ENCODE measurements around the gene TOB2.
"Not testable (repeated sequence)": the region's sequence is repeated elsewhere in the genome, so short reads cannot be mapped to it uniquely, and the experiment has no call there.

The TOB2 gene

GRCh38 chr22:41468381-41469217 lies 22.0 kb upstream of the TOB2 start, which contains the start of the genes ACO2 and PHF5A:
Gene ACO2, plus strand, starts transcription at chr22:41469117. Its CDS starts 30 bp downstream, at chr22:41469147.
Gene PHF5A, minus strand, starts transcription at chr22:41468692. Its CDS starts 39 bp downstream, at chr22:41468653.
- Histone ChIP-seq H3K4me3 (ENCODE audit: insufficient read depth, low read depth, low read length, poor library complexity, severe bottlenecking) (peak within 1 kb of the TSS; percentile 81), H3K36me3 (ENCODE audit: control insufficient read depth, insufficient read depth, low read length) (peaks cover 39% of the 10 kb centered on the region), H3K27ac (ENCODE audit: insufficient read depth, low read length, poor library complexity, severe bottlenecking) (peak within 1 kb of the TSS; percentile 97), H3K9me3 (ENCODE audit: control insufficient read depth, low read length) (no peaks in the 10 kb centered on the region), H3K27me3 (replicated peaks; ENCODE audit: control insufficient read depth, insufficient read depth, low read length, poor library complexity, severe bottlenecking) (no peaks in the 10 kb centered on the region), H3K4me1 (ENCODE audit: control insufficient read depth, insufficient read depth, low read length, poor library complexity, severe bottlenecking) (peaks cover 10% of the 10 kb centered on the region)
- DNase-seq = peak; percentile 93 to 96 (median 96)

DNA sequence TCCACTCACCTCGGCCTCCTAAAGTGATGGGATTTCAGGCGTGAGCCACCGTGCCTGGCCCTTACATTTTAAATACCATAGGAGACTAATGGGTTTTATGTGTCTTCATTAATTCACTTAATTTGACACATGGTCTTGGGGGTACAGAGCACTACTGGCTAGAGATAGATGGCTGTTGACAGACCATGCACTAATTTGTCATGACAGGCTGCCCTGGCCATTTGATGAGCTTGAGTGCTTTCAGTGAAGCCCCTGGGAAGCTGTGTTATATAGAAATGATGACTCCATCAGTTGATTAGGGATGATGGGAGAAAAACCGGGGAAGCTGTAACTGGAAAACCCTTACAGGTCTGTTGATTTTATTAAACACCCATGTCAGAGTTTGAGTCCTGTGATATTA lies 15.3 kb upstream of the TOB2 start:
- H3K36me3 ChIP-seq (ENCODE audit: control insufficient read depth, insufficient read depth, low read length) = peaks cover 65% of the 10 kb centered on the region
- no peak overlapping the region for H3K27ac ChIP-seq (ENCODE audit: insufficient read depth, low read length, poor library complexity, severe bottlenecking)
- no peaks in the 10 kb centered on the region for H3K9me3 ChIP-seq (ENCODE audit: control insufficient read depth, low read length)
- no peak for DNase-seq
- H3K4me3 ChIP-seq (ENCODE audit: insufficient read depth, low read depth, low read length, poor library complexity, severe bottlenecking) = no peak overlapping the region
- H3K4me1 ChIP-seq (ENCODE audit: control insufficient read depth, insufficient read depth, low read length, poor library complexity, severe bottlenecking) = no peaks in the 10 kb centered on the region
- no peaks in the 10 kb centered on the region for H3K27me3 ChIP-seq (replicated peaks; ENCODE audit: control insufficient read depth, insufficient read depth, low read length, poor library complexity, severe bottlenecking)

- not testable (repeated sequence) for H3K4me1 ChIP-seq (ENCODE audit: control insufficient read depth, insufficient read depth, low read length, poor library complexity, severe bottlenecking); H3K27ac ChIP-seq (ENCODE audit: insufficient read depth, low read length, poor library complexity, severe bottlenecking); H3K9me3 ChIP-seq (ENCODE audit: control insufficient read depth, low read length); DNase-seq; H3K4me3 ChIP-seq (ENCODE audit: insufficient read depth, low read depth, low read length, poor library complexity, severe bottlenecking); H3K27me3 ChIP-seq (replicated peaks; ENCODE audit: control insufficient read depth, insufficient read depth, low read length, poor library complexity, severe bottlenecking)
- peaks cover 51% of the 10 kb centered on the region for H3K36me3 ChIP-seq (ENCODE audit: control insufficient read depth, insufficient read depth, low read length)
Measured at GRCh38 chr22:41460071-41460470, 13.5 kb upstream of the TOB2 start.

DNA sequence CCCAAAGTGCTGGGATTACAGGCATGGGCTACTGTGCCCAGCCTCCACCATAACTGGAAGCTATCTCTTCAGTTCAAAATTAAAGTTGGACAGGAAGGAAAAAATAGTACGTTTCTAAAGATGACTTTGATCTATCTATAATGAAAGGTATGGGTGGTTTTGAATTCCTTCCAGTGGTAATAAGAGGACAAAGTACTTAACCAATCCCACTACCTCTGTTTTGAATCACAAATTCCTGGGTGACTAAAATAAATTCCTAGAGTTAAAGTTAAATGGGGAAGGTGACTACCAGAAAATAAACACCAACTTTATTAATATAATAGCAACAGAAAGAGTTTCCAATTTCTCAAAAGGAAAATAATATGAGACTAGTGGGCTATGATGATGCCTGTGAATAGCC lies 12.8 kb upstream of the TOB2 start:
- peaks cover 45% of the 10 kb centered on the region for H3K36me3 ChIP-seq (ENCODE audit: control insufficient read depth, insufficient read depth, low read length)
- no peaks in the 10 kb centered on the region for H3K9me3 ChIP-seq (ENCODE audit: control insufficient read depth, low read length)
- H3K27me3 ChIP-seq (replicated peaks; ENCODE audit: control insufficient read depth, insufficient read depth, low read length, poor library complexity, severe bottlenecking) = no peaks in the 10 kb centered on the region
- no peak overlapping the region for H3K27ac ChIP-seq (ENCODE audit: insufficient read depth, low read length, poor library complexity, severe bottlenecking)
- H3K4me3 ChIP-seq (ENCODE audit: insufficient read depth, low read depth, low read length, poor library complexity, severe bottlenecking) = no peak overlapping the region
- DNase-seq = no peak
- no peaks in the 10 kb centered on the region for H3K4me1 ChIP-seq (ENCODE audit: control insufficient read depth, insufficient read depth, low read length, poor library complexity, severe bottlenecking)

GRCh38 chr22:41458161-41458728 lies 11.6 kb upstream of the TOB2 start:
- H3K4me3 ChIP-seq (ENCODE audit: insufficient read depth, low read depth, low read length, poor library complexity, severe bottlenecking) = no peak overlapping the region
- H3K27me3 ChIP-seq (replicated peaks; ENCODE audit: control insufficient read depth, insufficient read depth, low read length, poor library complexity, severe bottlenecking) = no peaks in the 10 kb centered on the region
- no peak for DNase-seq
- H3K36me3 ChIP-seq (ENCODE audit: control insufficient read depth, insufficient read depth, low read length) = peaks cover 33% of the 10 kb centered on the region
- H3K4me1 ChIP-seq (ENCODE audit: control insufficient read depth, insufficient read depth, low read length, poor library complexity, severe bottlenecking) = no peaks in the 10 kb centered on the region
- H3K9me3 ChIP-seq (ENCODE audit: control insufficient read depth, low read length) = no peaks in the 10 kb centered on the region
- H3K27ac ChIP-seq (ENCODE audit: insufficient read depth, low read length, poor library complexity, severe bottlenecking) = no peak overlapping the region

- H3K9me3 ChIP-seq (ENCODE audit: control insufficient read depth, low read length) = no peaks in the 10 kb centered on the region
- DNase-seq = peak; percentile 84 to 89 (median 85)
- peak overlapping the region; percentile 89 for H3K4me3 ChIP-seq (ENCODE audit: insufficient read depth, low read depth, low read length, poor library complexity, severe bottlenecking)
- no peaks in the 10 kb centered on the region for H3K27me3 ChIP-seq (replicated peaks; ENCODE audit: control insufficient read depth, insufficient read depth, low read length, poor library complexity, severe bottlenecking)
- peak overlapping the region; percentile 95 for H3K27ac ChIP-seq (ENCODE audit: insufficient read depth, low read length, poor library complexity, severe bottlenecking)
- H3K36me3 ChIP-seq (ENCODE audit: control insufficient read depth, insufficient read depth, low read length) = no peaks in the 10 kb centered on the region
- peaks cover 13% of the 10 kb centered on the region for H3K4me1 ChIP-seq (ENCODE audit: control insufficient read depth, insufficient read depth, low read length, poor library complexity, severe bottlenecking)
Measured at GRCh38 chr22:41448189-41448808, 1.7 kb upstream of the TOB2 start.

DNA sequence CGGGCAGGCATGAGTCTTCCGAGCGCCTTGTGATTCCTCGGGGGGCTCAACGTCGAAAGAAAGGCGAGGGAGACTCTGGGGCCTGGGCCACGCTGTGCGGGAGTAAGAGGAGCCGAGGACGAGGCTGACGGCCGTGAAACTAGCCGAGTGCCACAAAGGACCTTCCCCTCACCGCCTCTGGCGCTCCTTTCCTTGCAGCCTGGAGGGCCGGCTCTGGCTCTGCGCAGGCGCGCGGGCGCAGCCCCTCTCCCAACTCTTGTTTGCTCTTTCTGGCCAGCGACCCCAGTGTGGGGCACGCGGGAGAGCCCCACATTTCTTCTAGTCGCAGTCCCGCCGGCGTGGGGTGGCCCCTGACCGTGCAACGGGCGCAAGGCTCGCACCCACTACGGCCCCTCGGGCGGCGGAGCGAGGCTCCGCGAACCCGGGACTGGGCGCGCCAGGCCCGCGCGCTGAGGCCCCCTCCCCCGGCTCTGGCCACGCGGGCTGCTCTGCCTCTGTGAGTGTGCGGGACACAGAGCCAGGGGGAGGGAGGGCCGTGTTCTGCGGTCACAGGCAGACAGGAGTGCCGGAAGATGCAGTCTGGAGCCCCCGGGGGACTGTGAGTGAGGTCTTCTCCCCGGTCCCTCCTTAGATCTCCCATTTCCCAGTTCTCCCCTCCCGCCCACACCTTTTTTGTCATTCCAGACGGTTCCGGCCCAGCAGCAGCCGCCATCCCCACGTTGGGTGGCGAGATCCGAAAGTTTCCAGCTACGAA lies 1.0 kb upstream of the TOB2 start:
- DNase-seq = peak; percentile 43 to 64 (median 53)
- Histone ChIP-seq H3K4me1 (ENCODE audit: control insufficient read depth, insufficient read depth, low read length, poor library complexity, severe bottlenecking) (peaks cover 13% of the 10 kb centered on the region), H3K4me3 (ENCODE audit: insufficient read depth, low read depth, low read length, poor library complexity, severe bottlenecking) (peak overlapping the region; percentile 89), H3K36me3 (ENCODE audit: control insufficient read depth, insufficient read depth, low read length) (no peaks in the 10 kb centered on the region), H3K27ac (ENCODE audit: insufficient read depth, low read length, poor library complexity, severe bottlenecking) (peak overlapping the region; percentile 95), H3K9me3 (ENCODE audit: control insufficient read depth, low read length) (no peaks in the 10 kb centered on the region), H3K27me3 (replicated peaks; ENCODE audit: control insufficient read depth, insufficient read depth, low read length, poor library complexity, severe bottlenecking) (no peaks in the 10 kb centered on the region)

DNA sequence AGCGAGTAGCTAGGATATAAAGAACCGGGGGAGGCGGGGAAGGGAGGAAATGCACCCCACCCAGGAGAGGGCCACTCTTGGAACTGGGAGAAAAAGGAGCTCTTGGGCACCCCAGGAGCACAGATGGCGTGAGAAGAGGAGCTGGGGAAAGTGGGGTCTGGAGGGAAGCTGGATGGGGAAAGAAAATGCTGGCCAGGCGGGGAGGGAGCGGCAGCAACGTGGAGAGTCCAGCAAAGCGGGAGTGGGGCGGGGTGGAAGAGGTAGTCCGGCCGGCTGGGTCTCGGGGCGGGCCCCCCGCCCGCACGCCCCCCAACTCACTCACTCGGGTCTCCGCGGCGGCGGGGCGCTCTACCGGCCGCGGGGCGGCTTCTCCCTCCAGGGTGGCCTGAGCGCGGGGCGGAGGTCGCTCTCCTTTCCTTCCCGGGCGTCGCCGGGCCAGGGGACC lies 522 bp downstream of the TOB2 start:
- H3K9me3 ChIP-seq (ENCODE audit: control insufficient read depth, low read length) = no peaks in the 10 kb centered on the region
- peak overlapping the region; percentile 89 for H3K4me3 ChIP-seq (ENCODE audit: insufficient read depth, low read depth, low read length, poor library complexity, severe bottlenecking)
- H3K4me1 ChIP-seq (ENCODE audit: control insufficient read depth, insufficient read depth, low read length, poor library complexity, severe bottlenecking) = peaks cover 13% of the 10 kb centered on the region
- no peaks in the 10 kb centered on the region for H3K36me3 ChIP-seq (ENCODE audit: control insufficient read depth, insufficient read depth, low read length)
- H3K27me3 ChIP-seq (replicated peaks; ENCODE audit: control insufficient read depth, insufficient read depth, low read length, poor library complexity, severe bottlenecking) = no peaks in the 10 kb centered on the region
- DNase-seq = no peak
- peak overlapping the region; percentile 95 for H3K27ac ChIP-seq (ENCODE audit: insufficient read depth, low read length, poor library complexity, severe bottlenecking)

DNA sequence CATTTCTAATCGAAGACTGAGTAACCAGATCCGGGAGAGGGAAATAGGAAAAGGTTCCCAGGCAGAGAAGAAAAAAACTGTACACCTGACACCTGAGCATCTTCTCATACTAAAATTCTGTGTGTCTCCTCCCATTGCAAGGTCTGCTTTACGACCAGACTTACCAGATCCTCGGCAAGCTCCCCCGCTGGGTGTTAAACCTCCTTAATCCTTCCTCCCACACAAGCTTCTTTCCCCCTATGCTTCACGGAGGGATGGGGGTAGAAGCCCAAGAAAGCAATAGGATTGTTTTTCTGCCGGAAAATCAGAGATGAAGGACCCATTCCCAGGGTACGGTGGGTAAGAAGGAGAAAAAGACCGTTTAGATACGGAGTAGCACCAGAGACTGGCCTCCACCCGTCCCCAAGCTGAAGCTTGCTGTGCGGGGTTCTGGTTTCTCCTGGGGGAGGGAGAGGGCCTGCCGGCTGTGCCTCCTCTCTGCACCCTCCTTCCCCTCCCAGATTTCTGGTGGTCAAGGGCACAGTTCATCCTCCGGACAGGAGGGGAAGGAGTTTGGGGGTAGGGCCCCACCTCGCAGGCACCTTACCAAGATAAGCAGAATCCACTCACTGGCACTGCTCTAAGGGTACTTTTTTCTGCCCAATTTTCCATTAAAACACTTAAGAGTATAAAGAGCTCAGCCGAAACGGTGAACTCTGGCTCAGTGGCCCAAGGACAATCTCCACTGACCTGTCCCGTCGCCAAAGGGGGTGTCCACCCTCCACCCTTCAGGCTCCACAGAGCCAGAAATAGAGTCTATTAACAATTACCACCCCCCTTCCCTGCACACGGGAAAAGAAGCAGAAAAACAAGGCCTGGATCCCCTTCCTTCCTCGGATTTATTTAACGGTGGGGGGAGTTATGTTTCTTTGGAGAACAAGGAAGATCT lies 1.2 kb downstream of the TOB2 start:
- Histone ChIP-seq H3K27ac (ENCODE audit: insufficient read depth, low read length, poor library complexity, severe bottlenecking) (peak overlapping the region; percentile 95), H3K9me3 (ENCODE audit: control insufficient read depth, low read length) (no peaks in the 10 kb centered on the region), H3K27me3 (replicated peaks; ENCODE audit: control insufficient read depth, insufficient read depth, low read length, poor library complexity, severe bottlenecking) (no peaks in the 10 kb centered on the region), H3K4me3 (ENCODE audit: insufficient read depth, low read depth, low read length, poor library complexity, severe bottlenecking) (peak overlapping the region; percentile 89), H3K4me1 (ENCODE audit: control insufficient read depth, insufficient read depth, low read length, poor library complexity, severe bottlenecking) (peaks cover 13% of the 10 kb centered on the region), H3K36me3 (ENCODE audit: control insufficient read depth, insufficient read depth, low read length) (no peaks in the 10 kb centered on the region)
- no peak for DNase-seq

Measured in effector memory CD4-positive, alpha-beta T cell (primary cell).